Transverse colon (tissue), 4 donors: ENCODE data around the gene S100A5. TPM values are rescaled to one million over a fixed set of nuclear protein-coding genes. Genes with fewer than 3 reads are reported as not detected.

Experiments
- DNase-seq: peaks from one replicate; pipeline ENCODE4 v3.0.0-alpha.2; 2019
- H3K27ac ChIP-seq, 4 donors: fragments of 200-600 bp; sonication (generic); 2 replicates each; pipeline ENCODE4 v1.5.1; 2016 to 2018; ENCODE audit warnings: inconsistent platforms in 4 of 4
- H3K27me3 ChIP-seq: fragments of 200-600 bp; sonication (generic); 2 replicates; pipeline ENCODE4 v1.5.1; 2017; ENCODE audit warnings: inconsistent platforms
- H3K36me3 ChIP-seq, 4 donors: fragments of 200-600 bp; sonication (generic); 2 replicates each; pipeline ENCODE4 v1.5.1; 2017 to 2019; ENCODE audit warnings: inconsistent platforms in 4 of 4
- H3K4me1 ChIP-seq, 4 donors: fragments of 200-600 bp; sonication (generic); 2 replicates each; pipeline ENCODE4 v1.5.1; 2017 to 2020; ENCODE audit warnings: inconsistent platforms in 4 of 4
- H3K4me3 ChIP-seq, 4 donors: fragments of 200-600 bp; sonication (generic); 1 replicate in 1 of 4; 2 replicates in 3 of 4; pipeline versions ENCODE4 v1.5.1 to v1.6.1; 2017 to 2019; ENCODE audit warnings: inconsistent platforms in 4 of 4
- H3K9me3 ChIP-seq, 2 donors: fragments of 200-600 bp; sonication (generic); 2 replicates each; pipeline ENCODE4 v1.5.1; 2017 to 2019; ENCODE audit warnings: inconsistent platforms in 2 of 2
- EP300 ChIP-seq: sonication (generic); formaldehyde crosslinking; IDR thresholded peaks from one replicate; pipeline ENCODE4 v1.6.1; 2017; ENCODE audit warnings: antibody characterized with exemption, low read depth
- POLR2A ChIP-seq: fragments of 450-650 bp; IDR thresholded peaks from one replicate; pipeline ENCODE4 v1.6.1; 2016; ENCODE audit warnings: antibody characterized with exemption, mild to moderate bottlenecking, moderate library complexity
- POLR2AphosphoS5 ChIP-seq, 3 donors: sonication (generic); formaldehyde crosslinking; IDR thresholded peaks; one replicate each; pipeline ENCODE4 v1.6.1; 2016; ENCODE audit warnings: antibody characterized with exemption in 3 of 3
- WGBS, 2 donors: methylation state at CpG; one replicate each; pipeline ENCODE4 v1.1.5; 2018; ENCODE audit warnings: low coverage in 1 of 2; 5-methylcytosine and 5-hydroxymethylcytosine counted together
- in situ Hi-C, 4 donors: fragments of 200-750 bp; cut with MboI; loops; one replicate each; pipeline versions ENCODE4 v1.15.0 to v1.15.1; 2017; ENCODE audit warnings: low sequenced_read_pairs in 3 of 4, low pct_ligation_motif_present in 1 of 4, low pct_unique_long_range_greater_than_20kb in 1 of 4
- intact Hi-C: fragments of 100-400 bp; cut with DNase I; formaldehyde crosslinking; loops from one replicate; pipeline ENCODE4 v1.15.1; 2023; ENCODE audit warnings: low total_unique reads
- total RNA-seq, 4 donors: library from RNA; depleted of rRNA; stranded (reverse); fragments of >200 nt; gene quantifications; one replicate each; pipeline ENCODE4 v1.1.0, GENCODE V29; 2016
- TF ChIP-seq, protein P1 (sequence below), 5 experiments: fragments of 200-600 bp in 3 of 5; fragments of 450-650 bp in 2 of 5; sonication (generic) in 3 of 5; IDR thresholded peaks; 1 replicate in 2 of 5; 2 replicates in 3 of 5; pipeline ENCODE4 v1.5.1; 2016 to 2017; ENCODE audit warnings: antibody characterized with exemption in 5 of 5, inconsistent platforms in 3 of 5, mild to moderate bottlenecking in 2 of 5, moderate library complexity in 1 of 5

The S100A5 gene
- total RNA-seq, 4 donors from 2014 or later = not detected

- H3K36me3 ChIP-seq = no peaks in the 10 kb centered on the region
- WGBS, 2 donors = 94% methylated on average over 3 of the region's 3 CpGs; no CpG with 5 or more reads in 1 of the 2 donors
- in situ Hi-C loops = no loop called here
- no peak for DNase-seq
- H3K27me3 ChIP-seq = no peaks in the 10 kb centered on the region
- no peak overlapping the region for H3K4me3 ChIP-seq
- H3K27ac ChIP-seq = no peak overlapping the region
- TF ChIP-seq, protein P1, sequence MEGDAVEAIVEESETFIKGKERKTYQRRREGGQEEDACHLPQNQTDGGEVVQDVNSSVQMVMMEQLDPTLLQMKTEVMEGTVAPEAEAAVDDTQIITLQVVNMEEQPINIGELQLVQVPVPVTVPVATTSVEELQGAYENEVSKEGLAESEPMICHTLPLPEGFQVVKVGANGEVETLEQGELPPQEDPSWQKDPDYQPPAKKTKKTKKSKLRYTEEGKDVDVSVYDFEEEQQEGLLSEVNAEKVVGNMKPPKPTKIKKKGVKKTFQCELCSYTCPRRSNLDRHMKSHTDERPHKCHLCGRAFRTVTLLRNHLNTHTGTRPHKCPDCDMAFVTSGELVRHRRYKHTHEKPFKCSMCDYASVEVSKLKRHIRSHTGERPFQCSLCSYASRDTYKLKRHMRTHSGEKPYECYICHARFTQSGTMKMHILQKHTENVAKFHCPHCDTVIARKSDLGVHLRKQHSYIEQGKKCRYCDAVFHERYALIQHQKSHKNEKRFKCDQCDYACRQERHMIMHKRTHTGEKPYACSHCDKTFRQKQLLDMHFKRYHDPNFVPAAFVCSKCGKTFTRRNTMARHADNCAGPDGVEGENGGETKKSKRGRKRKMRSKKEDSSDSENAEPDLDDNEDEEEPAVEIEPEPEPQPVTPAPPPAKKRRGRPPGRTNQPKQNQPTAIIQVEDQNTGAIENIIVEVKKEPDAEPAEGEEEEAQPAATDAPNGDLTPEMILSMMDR (IDR thresholded peaks at IDR 0.05) = no peak
- TF ChIP-seq EP300 (no peak), POLR2AphosphoS5 (IDR thresholded peaks at IDR 0.05) (no peak)
- H3K9me3 ChIP-seq = no peaks in the 10 kb centered on the region
- H3K4me1 ChIP-seq = peaks cover 11 to 17% (median 14%) of the 10 kb centered on the region in 4 donors
- intact Hi-C loops = no loop called here
Measured at GRCh38 chr1:153561466-153561985, 20.8 kb upstream of the S100A5 start.

- WGBS, 2 donors = 82 to 86% methylated on average over 1 to 10 of the region's 10 CpGs
- Histone ChIP-seq H3K4me3 (no peak overlapping the region), H3K4me1 (peaks cover 6 to 11% (median 8%) of the 10 kb centered on the region in 4 donors), H3K27me3 (no peaks in the 10 kb centered on the region), H3K9me3 (no peaks in the 10 kb centered on the region), H3K27ac (no peak overlapping the region), H3K36me3 (no peaks in the 10 kb centered on the region)
- intact Hi-C loops = no loop called here
- in situ Hi-C loops = no loop called here
- DNase-seq = no peak
- TF ChIP-seq EP300 (no peak), POLR2AphosphoS5 (IDR thresholded peaks at IDR 0.05) (no peak), POLR2A (no peak)
- TF ChIP-seq, protein P1 (IDR thresholded peaks at IDR 0.05) = no peak
Measured at GRCh38 chr1:153560771-153561465, 20.2 kb upstream of the S100A5 start.

GRCh38 chr1:153560241-153560640 is 19.5 kb upstream of the S100A5 start:
- in situ Hi-C loops = no loop called here
- Histone ChIP-seq H3K4me3 (no peak overlapping the region), H3K27ac (no peak overlapping the region), H3K27me3 (no peaks in the 10 kb centered on the region), H3K9me3 (no peaks in the 10 kb centered on the region), H3K4me1 (peaks cover 0 to 4% (median under 1%) of the 10 kb centered on the region in 4 donors), H3K36me3 (no peaks in the 10 kb centered on the region)
- TF ChIP-seq EP300 (no peak), POLR2A (no peak), POLR2AphosphoS5 (IDR thresholded peaks at IDR 0.05) (no peak)
- TF ChIP-seq, protein P1 (IDR thresholded peaks at IDR 0.05) = no peak
- DNase-seq = no peak
- intact Hi-C loops = no loop called here
- 86 to 96% methylated on average over 2 of the region's 2 CpGs for WGBS, 2 donors

- TF ChIP-seq EP300 (no peak), POLR2AphosphoS5 (IDR thresholded peaks at IDR 0.05) (no peak)
- TF ChIP-seq, protein P1 (IDR thresholded peaks at IDR 0.05) = no peak
- intact Hi-C loops = no loop called here
- H3K4me1 ChIP-seq = peaks cover 0 to 6% (median 0%) of the 10 kb centered on the region in 4 donors
- no peaks in the 10 kb centered on the region for H3K36me3 ChIP-seq
- H3K9me3 ChIP-seq = no peaks in the 10 kb centered on the region
- no peak for DNase-seq
- H3K4me3 ChIP-seq = no peak overlapping the region
- in situ Hi-C loops = no loop called here
- no peak overlapping the region for H3K27ac ChIP-seq
- H3K27me3 ChIP-seq = no peaks in the 10 kb centered on the region
- WGBS, 2 donors = 93 to 100% methylated on average over 2 to 3 of the region's 3 CpGs
Measured at GRCh38 chr1:153557877-153558276, 17.1 kb upstream of the S100A5 start.
